Germinal center (tissue), 1 donor: Measurements from ENCODE around the gene CCDC74A.
A peak's percentile ranks its signal among the peaks of the same experiment; 100 is the strongest.
"Not testable (repeated sequence)": the region's sequence is repeated elsewhere in the genome, so short reads cannot be mapped to it uniquely, and the experiment has no call there.

Experiments used
- DNase-seq: peaks from one replicate; pipeline ENCODE4 v3.0.0; 2012; ENCODE audit warnings: mixed read lengths, low spot score

Gene CCDC74A

DNA sequence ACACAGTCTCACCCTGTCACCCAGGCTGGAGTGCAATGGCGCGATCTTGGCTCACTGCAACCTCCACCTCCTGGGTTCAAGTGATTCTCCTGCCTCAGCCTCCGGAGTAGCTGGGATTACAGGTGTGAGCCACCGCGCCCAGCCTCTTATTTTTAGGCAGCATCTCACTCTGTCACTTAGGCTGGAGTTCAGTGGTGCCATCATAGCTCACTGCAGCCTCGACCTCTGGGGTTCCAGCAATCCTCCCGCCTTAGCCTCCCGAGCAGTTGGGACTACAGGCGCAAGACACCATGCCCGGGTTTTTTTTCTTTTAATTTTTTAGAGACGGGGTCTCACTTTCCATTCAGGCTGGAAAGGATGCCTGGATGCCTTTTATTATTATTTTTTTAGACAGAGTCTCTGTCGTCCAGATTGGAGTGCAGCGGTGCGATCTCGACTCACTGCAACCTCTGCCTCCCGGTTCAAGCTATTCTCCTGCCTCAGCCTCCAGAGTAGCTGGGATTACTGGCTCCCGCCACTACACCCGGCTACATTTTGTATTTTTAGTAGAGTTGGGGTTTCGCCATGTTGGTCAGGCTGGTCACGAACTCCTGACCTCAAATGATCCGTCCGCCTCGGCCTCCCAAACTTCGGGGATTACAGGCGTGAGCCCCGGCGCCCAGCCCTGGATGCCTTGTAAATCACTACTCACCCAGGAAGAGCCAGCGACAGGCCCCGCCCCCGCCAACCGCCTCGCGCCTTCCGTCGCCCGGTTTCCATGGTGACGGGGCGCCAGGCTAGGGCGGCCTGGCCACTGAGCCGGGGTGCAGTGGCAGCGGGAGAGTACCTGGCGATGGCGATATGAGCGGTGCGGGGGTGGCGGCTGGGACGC, at the start of gene CCDC74A:
TSS of gene CCDC74A (plus strand) at position 758 of the 871 bp plus-strand sequence. CDS start at position 841, 83 bp downstream.
- not testable (repeated sequence) for DNase-seq

GRCh38 chr2:131478074-131478849, 49.4 kb upstream of the CCDC74A start:
- not testable (repeated sequence) for DNase-seq

GRCh38 chr2:131478850-131479461, 48.7 kb upstream of the CCDC74A start:
- DNase-seq, result not testable (repeated sequence)

- not testable (repeated sequence) for DNase-seq
Observed at GRCh38 chr2:131480351-131480750, 47.3 kb upstream of the CCDC74A start.

GRCh38 chr2:131482506-131483155, 45.1 kb upstream of the CCDC74A start:
- not testable (repeated sequence) for DNase-seq

DNA sequence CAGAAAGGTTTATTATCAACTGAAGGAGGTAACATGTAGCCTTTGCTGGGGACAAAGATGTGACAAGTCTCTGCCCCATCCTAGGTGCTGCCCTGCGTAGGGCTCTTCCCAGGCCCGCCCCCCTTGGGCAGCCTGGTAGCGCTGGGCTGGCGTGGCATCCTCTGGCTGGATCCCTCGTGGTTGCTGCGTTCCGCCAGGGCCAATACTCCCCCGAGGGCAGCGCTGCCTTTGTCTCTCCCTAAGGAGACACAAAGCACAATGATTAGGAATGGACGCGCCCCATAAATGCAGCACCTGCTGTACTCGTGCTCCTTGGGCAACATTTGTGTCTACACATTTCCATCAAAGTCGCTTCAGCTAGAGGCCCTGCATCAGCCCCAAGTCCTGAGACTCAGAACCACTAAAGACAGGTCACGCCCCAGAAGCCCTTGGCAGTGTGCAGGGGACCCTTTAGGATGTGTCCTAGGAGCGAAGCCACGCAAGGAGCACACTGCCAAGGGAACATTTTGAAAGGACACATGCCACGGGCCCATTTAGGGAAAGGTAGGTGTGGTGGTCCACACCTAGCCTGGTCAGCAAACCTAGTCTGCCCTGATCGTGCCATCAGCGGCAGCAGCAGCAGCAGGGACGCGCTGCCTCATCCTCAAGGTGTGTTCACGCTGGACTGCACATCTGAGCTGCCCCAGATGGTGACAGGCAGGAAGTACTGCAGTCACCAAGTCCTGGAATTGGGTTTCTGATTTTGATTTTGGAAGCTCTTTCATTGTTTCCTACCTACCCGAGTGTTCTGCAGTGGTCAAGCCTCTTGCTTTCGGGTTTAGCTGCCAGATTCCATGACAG, 43.5 kb upstream of the CCDC74A start:
- not testable (repeated sequence) for DNase-seq

DNA sequence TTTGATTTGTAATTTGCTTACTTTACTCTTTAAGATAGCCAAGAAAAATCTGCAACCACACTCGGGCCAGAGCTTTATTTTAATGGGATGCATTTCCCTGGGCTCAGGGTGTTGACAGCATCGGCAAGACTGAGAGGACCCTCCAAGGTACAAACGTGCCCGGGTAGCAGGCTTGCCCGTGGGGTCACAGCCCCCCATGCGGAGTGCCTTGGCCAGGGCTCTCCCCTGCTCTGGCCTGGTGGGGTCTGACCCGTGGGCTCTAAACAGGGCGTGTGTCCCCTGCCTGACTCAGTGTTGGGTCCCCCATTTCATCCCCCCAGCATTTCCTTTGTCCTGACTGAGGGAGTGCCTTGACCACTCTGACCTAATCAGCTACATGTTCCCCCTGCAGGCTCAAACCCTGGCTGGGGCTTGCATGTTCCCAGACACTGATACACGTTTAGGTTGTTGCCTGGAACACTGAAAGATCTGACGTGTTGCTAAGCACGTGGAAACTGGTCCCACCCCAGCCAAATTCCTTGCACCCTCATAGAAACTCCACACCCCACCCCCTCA, 42.7 kb upstream of the CCDC74A start:
- not testable (repeated sequence) for DNase-seq

DNA sequence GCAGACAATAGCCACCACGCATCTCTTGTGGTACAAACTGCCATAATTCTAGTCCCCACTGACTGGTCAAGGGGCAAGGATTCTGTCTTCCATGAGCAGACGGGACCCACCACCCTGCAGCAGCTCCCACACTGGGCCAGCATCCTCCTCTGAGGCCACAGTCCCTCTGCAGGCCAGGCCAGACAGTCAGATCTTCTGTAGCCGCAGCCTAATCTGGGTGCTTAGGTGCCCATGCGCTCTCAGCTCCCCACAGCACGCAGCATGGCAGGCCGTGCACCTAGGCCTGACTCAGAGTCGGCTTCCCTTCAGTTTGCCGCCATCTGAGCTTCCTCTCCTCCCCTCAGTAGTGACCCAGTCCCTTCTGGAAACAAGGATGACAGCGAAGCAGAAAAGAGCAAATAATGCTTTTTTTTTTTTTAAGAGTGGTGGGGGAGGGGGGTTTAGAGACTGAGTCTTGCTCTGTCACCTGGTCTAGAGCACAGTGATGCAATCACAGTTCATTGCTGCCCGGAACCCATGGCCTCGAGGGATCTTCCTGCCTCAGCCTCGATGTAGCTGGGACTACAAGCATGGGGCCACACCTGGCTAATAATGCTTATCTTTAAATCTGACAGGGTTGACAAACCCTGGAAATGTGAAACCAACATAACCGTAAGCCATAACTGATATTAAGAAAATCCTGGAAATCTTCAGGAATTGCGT, 41.3 kb upstream of the CCDC74A start:
- DNase-seq, result not testable (repeated sequence)

DNA sequence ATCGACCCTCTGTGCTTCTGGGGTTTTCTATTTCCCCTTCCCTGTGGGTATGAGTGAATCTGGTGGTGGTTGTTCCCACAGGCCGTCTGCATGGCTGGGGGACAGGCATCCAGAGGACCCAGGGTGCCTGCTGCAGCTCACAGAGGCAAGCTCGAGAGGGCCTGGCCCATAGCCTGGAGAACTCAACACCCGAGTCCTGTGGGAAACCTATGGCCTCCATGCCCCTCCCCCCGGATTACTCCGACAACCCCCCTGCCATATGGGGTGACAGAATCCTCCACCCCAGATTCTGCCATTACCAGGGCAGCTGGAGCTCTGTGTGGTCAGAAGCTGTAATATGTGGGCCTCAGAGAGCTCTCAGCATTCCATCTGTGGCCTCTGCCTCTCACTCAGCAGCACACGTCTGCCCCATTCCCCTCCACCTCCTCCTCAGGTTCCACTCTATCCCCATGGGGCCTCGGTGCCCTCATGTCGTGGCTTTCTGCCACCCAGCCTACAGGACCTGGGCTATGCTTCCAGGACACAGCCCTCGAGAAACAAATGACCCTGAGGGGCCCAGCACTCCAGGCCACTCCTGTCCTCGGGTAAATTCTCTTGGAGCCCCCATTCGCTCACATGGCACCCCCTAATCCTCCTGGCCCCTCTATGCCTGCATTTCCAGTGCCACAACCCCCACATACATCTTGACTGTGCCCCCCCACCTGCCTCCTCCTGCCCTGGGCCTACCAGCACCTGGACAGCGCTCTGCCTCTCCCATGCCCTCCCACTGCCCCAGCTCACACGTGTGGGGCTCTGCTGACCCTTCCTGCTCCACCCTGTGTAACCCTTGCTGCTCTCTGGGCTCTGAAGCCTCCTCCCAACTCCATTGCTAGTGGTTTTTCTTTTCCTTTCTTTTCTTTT, 39.1 kb upstream of the CCDC74A start:
- no peak for DNase-seq

GRCh38 chr2:131490616-131491468, 36.8 kb upstream of the CCDC74A start:
- DNase-seq, result not testable (repeated sequence)

- not testable (repeated sequence) for DNase-seq
Observed at GRCh38 chr2:131491469-131491836, 36.2 kb upstream of the CCDC74A start.

GRCh38 chr2:131492015-131492417, 35.7 kb upstream of the CCDC74A start, which contains the start of gene MZT2A:
MZT2A (minus strand) TSS chr2:131492397; CDS start chr2:131492376, 21 bp downstream.
- DNase-seq, result peak; percentile 21

DNA sequence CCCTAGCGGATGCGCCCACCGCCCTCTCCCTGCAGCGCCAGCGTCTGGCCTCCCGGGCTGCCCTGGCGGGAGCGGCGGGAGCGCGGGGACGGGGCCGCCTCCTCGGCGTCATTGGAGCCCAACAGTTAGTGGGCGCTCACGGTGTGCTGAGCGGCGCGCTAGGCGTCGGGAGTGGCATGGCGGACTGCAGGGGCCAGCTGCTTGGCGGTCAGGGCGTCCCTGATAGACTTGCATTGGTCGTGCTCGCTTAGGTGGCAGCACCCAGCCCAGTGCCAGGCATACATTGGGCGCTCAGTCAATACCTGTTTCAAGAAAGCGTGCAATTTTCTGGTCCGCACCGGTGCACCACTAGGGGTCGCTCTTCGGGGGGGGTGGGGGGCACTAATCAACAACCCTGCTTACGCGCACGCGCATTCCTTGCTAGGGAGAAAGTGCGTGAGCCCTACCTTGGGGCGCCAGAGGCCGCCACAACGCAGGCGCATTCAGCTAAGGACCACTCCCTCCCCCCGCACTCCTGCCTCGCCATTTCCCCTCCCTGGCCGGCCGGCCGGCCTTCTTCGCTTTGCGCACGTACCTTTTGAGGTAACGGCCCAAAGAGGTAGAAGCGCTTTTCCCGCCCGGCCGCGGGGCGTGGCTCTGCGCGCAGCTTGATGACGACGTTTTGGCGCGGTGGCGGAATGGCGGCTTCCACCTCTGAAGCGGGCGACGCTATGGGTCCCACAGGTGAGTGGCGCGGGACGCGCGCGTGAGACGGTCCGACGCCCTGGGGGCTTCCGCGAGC, 35.1 kb upstream of the CCDC74A start:
- DNase-seq, result peak; percentile 99

DNA sequence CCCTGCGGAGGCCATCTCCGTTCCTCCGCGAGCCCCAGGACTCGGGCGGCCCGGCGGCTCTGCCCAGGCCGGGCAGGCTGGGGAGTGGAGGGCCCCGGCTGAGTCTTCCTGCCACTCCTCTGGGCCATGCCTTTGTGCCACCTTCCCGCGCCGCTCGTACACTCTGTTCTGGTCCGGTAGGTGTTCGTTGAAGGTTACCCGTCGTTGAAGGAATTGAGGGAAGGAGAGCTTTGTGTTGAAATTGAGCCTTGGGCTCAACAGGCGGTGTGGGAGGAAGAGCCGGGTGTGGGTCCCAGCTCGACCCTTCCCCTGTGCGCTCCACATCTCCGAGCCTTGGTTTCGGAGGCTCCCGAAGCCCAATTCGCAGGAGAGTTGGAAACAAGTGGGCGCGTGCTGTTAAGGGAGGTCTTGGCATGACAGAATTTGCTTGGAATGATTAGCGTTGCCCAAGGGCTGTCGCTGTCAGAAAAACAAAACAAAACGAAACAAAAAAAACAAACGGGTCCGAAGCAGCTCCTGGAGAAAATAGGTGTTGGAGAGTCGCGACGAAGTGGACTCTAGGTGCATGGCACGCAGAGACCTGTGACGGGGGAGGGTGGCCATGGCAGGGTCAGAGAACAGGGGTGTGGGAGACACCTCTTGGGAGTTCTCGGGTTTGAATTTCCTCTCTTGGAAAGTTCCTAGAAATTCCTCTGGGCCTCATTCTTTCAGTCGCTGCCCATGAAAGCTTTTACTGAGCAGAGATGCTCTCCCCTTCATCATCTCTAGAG, 34.3 kb upstream of the CCDC74A start:
- no peak for DNase-seq

DNA sequence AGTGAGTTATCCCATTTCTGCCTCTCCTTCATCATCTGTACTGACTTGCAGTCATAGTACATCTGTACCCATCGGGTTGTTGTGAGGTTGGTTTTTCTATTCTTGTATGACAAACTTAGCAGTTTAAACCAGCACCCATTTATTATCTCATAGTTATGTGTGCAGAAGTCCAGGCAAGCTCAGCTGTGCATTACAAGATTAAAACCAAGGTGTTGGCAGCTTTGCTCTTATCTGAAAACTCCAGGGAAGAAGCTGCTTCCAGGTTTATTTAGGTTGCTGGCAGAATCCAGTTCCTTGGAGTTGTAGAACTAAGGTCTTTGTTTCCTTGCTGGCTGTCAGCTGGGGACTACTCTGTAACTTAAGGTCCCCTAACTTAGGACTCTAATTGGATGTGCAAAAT, 32.2 kb upstream of the CCDC74A start:
- not testable (repeated sequence) for DNase-seq

GRCh38 chr2:131498321-131498973, 29.2 kb upstream of the CCDC74A start:
- not testable (repeated sequence) for DNase-seq
